T-helper 1 cell treated with Interleukin-12 subunit alpha and Interleukin-12 subunit beta and Interleukin-4 antibody, amounts not matched to agents 30 ng/mL and 1 ng/mL, for 36 hours (primary cell): ENCODE results near the gene CLNK. TPM values are rescaled to one million over a fixed set of nuclear protein-coding genes. Genes with fewer than 3 reads are reported as not detected.

Experiments
- intact Hi-C: fragments of 100-400 bp; cut with micrococcal nuclease; formaldehyde crosslinking; loops from one replicate; pipeline ENCODE4 v1.15.1; 2024
- total RNA-seq: library from RNA; stranded (reverse); gene quantifications from 2 replicates; pipeline ENCODE4 v1.2.3, GENCODE V29; 2022

CLNK gene
- total RNA-seq, 1 donor from 2014 or later, result not detected

GRCh38 chr4:10666616-10667015, 18.0 kb downstream of the CLNK start:
- intact Hi-C loops, result no loop called here

- intact Hi-C loops, result no loop called here
These were observed 20.2 kb downstream of the CLNK start for GRCh38 chr4:10664408-10664807.

GRCh38 chr4:10662937-10663336, 21.6 kb downstream of the CLNK start:
- intact Hi-C loops, result no loop called here

GRCh38 chr4:10661047-10661446, 23.5 kb downstream of the CLNK start:
- intact Hi-C loops, result no loop called here

GRCh38 chr4:10659251-10659650, 25.3 kb downstream of the CLNK start:
- intact Hi-C loops, result loop anchor here (5.0 kb wide), 2 partner anchors 542 to 813 kb away; partner anchors contain the start of gene WDR1

GRCh38 chr4:10656988-10657387, 27.6 kb downstream of the CLNK start:
- intact Hi-C loops, result loop anchor here (1.0 to 5.0 kb wide), 4 partner anchors 14 to 815 kb away; partner anchors contain the start of gene WDR1

GRCh38 chr4:10656420-10656819, 28.1 kb downstream of the CLNK start:
- intact Hi-C loops, result loop anchor here (1.0 to 5.0 kb wide), 3 partner anchors 74 to 816 kb away; partner anchors contain the start of gene WDR1

GRCh38 chr4:10655968-10656367, 28.6 kb downstream of the CLNK start:
- intact Hi-C loops, result loop anchor here (1.0 to 5.0 kb wide), 3 partner anchors 74 to 816 kb away; partner anchors contain the start of gene WDR1

GRCh38 chr4:10648479-10648878, 36.1 kb downstream of the CLNK start:
- intact Hi-C loops, result no loop called here

GRCh38 chr4:10647846-10648245, 36.7 kb downstream of the CLNK start:
- intact Hi-C loops, result no loop called here

GRCh38 chr4:10643600-10644425, 40.8 kb downstream of the CLNK start:
- intact Hi-C loops, result no loop called here

- intact Hi-C loops, result loop anchor here (1.0 kb wide), 1 partner anchor 10 kb away; no protein-coding TSS in a partner anchor
These were observed 43.9 kb downstream of the CLNK start for GRCh38 chr4:10640561-10641201.

GRCh38 chr4:10639664-10640063, 44.9 kb downstream of the CLNK start:
- intact Hi-C loops, result no loop called here

GRCh38 chr4:10639100-10639499, 45.5 kb downstream of the CLNK start:
- intact Hi-C loops, result no loop called here

GRCh38 chr4:10635091-10635490, 49.5 kb downstream of the CLNK start:
- intact Hi-C loops, result no loop called here

- intact Hi-C loops, result no loop called here
These were observed 55.2 kb downstream of the CLNK start for GRCh38 chr4:10629394-10629793.

GRCh38 chr4:10625131-10625530, 59.4 kb downstream of the CLNK start:
- intact Hi-C loops, result no loop called here

- intact Hi-C loops, result loop anchor here (5.0 kb wide), 1 partner anchor 798 kb away; no protein-coding TSS in a partner anchor
These were observed 60.7 kb downstream of the CLNK start for GRCh38 chr4:10623862-10624261.

- intact Hi-C loops, result loop anchor here (5.0 kb wide), 1 partner anchor 799 kb away; no protein-coding TSS in a partner anchor
These were observed 61.3 kb downstream of the CLNK start for GRCh38 chr4:10623241-10623640.

GRCh38 chr4:10622728-10623127, 61.8 kb downstream of the CLNK start:
- intact Hi-C loops, result loop anchor here (5.0 kb wide), 1 partner anchor 800 kb away; no protein-coding TSS in a partner anchor

GRCh38 chr4:10620935-10621488, 63.6 kb downstream of the CLNK start:
- intact Hi-C loops, result loop anchor here (5.0 kb wide), 1 partner anchor 801 kb away; no protein-coding TSS in a partner anchor

- intact Hi-C loops, result loop anchor here (5.0 kb wide), 1 partner anchor 802 kb away; no protein-coding TSS in a partner anchor
These were observed 64.7 kb downstream of the CLNK start for GRCh38 chr4:10619855-10620254.
